22Rv1 (cell line): ENCODE data around the gene PPIF.

Experiments used
- ZFX ChIP-seq: fragments of 450-650 bp; IDR thresholded peaks from 2 replicates; pipeline ENCODE4 v1.6.1; 2017; ENCODE audit warnings: antibody characterized with exemption, borderline replicate concordance
- TF ChIP-seq, protein P1 (sequence below): fragments of 450-650 bp; IDR thresholded peaks from 2 replicates; pipeline ENCODE4 v1.5.1; 2017; ENCODE audit warnings: mild to moderate bottlenecking

DNA sequence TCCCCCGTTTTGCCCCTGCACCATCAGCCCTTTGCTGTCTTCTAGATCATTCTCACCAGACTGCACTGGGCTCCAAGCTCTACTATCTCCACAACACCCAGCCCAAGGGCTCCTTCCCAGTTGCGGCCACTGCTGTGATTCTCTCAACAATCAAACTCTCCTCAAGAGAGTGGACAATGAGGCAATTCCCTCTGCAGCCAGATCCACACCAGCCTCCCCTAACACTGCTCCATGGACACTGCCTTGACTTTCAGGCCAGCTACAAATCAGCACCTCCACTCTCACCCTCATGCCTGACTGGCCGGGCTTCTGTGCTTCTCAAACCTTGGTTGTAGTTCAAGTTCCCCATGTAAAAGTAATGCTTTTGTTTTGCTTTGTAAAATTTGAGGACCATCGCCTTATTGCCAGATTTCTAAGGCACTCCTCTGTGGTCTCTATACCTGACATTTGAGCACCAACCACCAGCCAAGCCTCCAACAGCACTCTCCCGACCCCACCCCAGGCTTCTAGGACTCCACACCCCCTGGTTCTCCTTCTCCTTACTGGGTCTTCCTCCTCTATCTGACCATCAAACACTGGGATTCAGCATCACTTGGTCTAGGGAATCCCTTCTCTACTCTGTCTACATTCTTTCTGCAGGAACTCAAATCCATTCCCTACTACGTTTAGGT lies 45.4 kb downstream of the PPIF start:
- TF ChIP-seq, protein P1, sequence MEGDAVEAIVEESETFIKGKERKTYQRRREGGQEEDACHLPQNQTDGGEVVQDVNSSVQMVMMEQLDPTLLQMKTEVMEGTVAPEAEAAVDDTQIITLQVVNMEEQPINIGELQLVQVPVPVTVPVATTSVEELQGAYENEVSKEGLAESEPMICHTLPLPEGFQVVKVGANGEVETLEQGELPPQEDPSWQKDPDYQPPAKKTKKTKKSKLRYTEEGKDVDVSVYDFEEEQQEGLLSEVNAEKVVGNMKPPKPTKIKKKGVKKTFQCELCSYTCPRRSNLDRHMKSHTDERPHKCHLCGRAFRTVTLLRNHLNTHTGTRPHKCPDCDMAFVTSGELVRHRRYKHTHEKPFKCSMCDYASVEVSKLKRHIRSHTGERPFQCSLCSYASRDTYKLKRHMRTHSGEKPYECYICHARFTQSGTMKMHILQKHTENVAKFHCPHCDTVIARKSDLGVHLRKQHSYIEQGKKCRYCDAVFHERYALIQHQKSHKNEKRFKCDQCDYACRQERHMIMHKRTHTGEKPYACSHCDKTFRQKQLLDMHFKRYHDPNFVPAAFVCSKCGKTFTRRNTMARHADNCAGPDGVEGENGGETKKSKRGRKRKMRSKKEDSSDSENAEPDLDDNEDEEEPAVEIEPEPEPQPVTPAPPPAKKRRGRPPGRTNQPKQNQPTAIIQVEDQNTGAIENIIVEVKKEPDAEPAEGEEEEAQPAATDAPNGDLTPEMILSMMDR, result no peak
- TF ChIP-seq ZFX, result no peak
